HL-60/S4 treated with phorbol 12-myristate 13-acetate at 8.2 ng/mL for 4 days and 3 days (cell line): Measurements from ENCODE around the gene PSMC3IP.
"Not testable (repeated sequence)": the region's sequence is repeated elsewhere in the genome, so short reads cannot be mapped to it uniquely, and the experiment has no call there.

Experiments
- in situ Hi-C: fragments of 300-500 bp; cut with MboI; formaldehyde crosslinking; loops from 2 replicates; pipeline ENCODE4 v1.15.0; 2022; ENCODE audit warnings: low sequenced_read_pairs

The PSMC3IP gene

GRCh38 chr17:42577532-42578281, at the start of gene PSMC3IP:
Gene PSMC3IP (minus strand): TSS chr17:42577729. CDS start chr17:42577686, 43 bp downstream.
- in situ Hi-C loops = no loop called here

- in situ Hi-C loops = no loop called here
Measured at GRCh38 chr17:42623732-42624596, 46.4 kb upstream of the PSMC3IP start.

GRCh38 chr17:42623271-42623670, 45.7 kb upstream of the PSMC3IP start:
- in situ Hi-C loops = no loop called here

- in situ Hi-C loops = not testable (repeated sequence)
Measured at GRCh38 chr17:42621987-42622386, 44.5 kb upstream of the PSMC3IP start.

- in situ Hi-C loops = no loop called here
Measured at GRCh38 chr17:42618442-42619150, 41.1 kb upstream of the PSMC3IP start.

- in situ Hi-C loops = no loop called here
Measured at GRCh38 chr17:42617956-42618431, 40.5 kb upstream of the PSMC3IP start.

GRCh38 chr17:42613699-42614295, 36.3 kb upstream of the PSMC3IP start:
- in situ Hi-C loops = no loop called here

- in situ Hi-C loops = no loop called here
Measured at GRCh38 chr17:42612013-42612412, 34.5 kb upstream of the PSMC3IP start.

GRCh38 chr17:42609814-42610801, 32.6 kb upstream of the PSMC3IP start:
- in situ Hi-C loops = not testable (repeated sequence)

GRCh38 chr17:42609182-42609813, 31.8 kb upstream of the PSMC3IP start, which contains the start of the genes RETREG3 and TUBG1:
Gene RETREG3 (minus strand): TSS chr17:42609374. CDS start chr17:42609324, 50 bp downstream.
Gene TUBG1 (plus strand): TSS chr17:42609683. CDS start chr17:42609738, 55 bp downstream.
- in situ Hi-C loops = no loop called here

- in situ Hi-C loops = no loop called here
Measured at GRCh38 chr17:42608305-42609181, 31.0 kb upstream of the PSMC3IP start.

- in situ Hi-C loops = no loop called here
Measured at GRCh38 chr17:42607769-42608168, 30.2 kb upstream of the PSMC3IP start.

- in situ Hi-C loops = no loop called here
Measured at GRCh38 chr17:42603318-42603717, 25.8 kb upstream of the PSMC3IP start.

- in situ Hi-C loops = no loop called here
Measured at GRCh38 chr17:42598905-42599304, 21.4 kb upstream of the PSMC3IP start.

- in situ Hi-C loops = no loop called here
Measured at GRCh38 chr17:42596386-42596785, 18.9 kb upstream of the PSMC3IP start.

- in situ Hi-C loops = no loop called here
Measured at GRCh38 chr17:42591411-42591810, 13.9 kb upstream of the PSMC3IP start.

- in situ Hi-C loops = no loop called here
Measured at GRCh38 chr17:42590886-42591285, 13.4 kb upstream of the PSMC3IP start.
